GM19240 (cell line): Measurements from ENCODE around the gene MAPK14.
A peak's percentile ranks its signal among the peaks of the same experiment; 100 is the strongest.
"Not testable (repeated sequence)": the region's sequence is repeated elsewhere in the genome, so short reads cannot be mapped to it uniquely, and the experiment has no call there.

ENCODE experiments used
- DNase-seq: peaks from one replicate; pipeline ENCODE4 v3.0.0; 2011; ENCODE audit warnings: low spot score; ENCODE audit not compliant: insufficient read length

Gene MAPK14

GRCh38 chr6:36068586-36068985 lies 41.0 kb downstream of the MAPK14 start:
- no peak for DNase-seq

DNA sequence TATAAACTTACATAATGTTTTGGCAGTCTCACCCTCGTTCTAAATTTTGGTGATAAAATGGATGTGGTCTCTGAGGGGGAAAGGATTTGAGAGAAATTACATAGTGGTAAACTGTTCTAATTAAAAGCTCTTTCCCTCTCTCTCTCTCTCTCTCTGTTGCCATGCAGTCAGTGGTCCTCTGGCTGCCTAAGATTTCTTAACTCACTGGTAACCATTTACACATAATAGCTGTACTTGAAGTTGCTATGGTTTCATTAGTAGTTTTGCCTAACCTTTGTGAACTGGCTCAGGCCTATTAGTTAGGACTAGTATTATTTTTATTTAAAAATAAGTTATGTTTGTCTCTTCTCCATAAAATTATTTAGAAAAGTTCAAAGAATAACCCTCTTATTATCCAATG lies 42.0 kb downstream of the MAPK14 start:
- DNase-seq, result no peak

DNA sequence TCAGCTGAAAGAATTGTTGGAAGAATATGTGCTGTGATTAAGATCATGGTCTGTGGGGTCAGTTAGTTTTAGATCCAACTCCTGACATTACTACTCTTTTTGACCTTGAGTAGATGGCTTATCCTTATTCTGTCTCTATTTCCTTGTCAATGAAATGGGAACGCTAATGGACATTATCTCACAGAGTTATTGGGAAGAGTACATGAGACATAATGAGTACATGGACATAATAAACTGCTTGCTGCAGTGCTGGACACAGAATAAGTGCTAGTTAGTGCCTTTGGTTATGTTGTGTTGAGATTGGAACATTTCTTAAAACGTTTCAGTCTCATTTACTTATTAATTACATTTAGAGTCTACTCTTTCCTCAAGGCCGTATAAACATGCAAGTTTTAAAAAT lies 42.6 kb downstream of the MAPK14 start:
- no peak for DNase-seq

DNA sequence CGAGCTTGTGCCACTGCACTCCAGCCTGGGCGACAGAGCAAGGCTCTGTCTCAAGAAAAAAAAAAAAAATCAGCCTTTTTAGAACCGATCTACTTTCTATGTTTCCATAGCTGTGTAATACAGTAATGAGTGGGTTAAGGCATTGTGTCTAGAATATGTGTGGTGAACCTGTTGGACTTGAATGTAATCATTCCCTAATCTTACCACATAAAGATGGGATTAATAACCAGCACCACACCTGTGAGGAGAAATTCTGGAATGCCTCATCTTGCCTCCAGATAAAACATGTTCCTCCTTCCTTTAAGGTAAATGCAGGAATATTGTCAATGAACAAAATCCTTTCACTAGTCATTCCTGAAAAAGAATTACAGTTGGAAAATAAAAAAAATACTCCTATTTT lies 43.7 kb downstream of the MAPK14 start:
- DNase-seq, result no peak

GRCh38 chr6:36071714-36072113 lies 44.1 kb downstream of the MAPK14 start:
- DNase-seq, result no peak

- no peak for DNase-seq
Measured at GRCh38 chr6:36072681-36073080, 45.1 kb downstream of the MAPK14 start.

DNA sequence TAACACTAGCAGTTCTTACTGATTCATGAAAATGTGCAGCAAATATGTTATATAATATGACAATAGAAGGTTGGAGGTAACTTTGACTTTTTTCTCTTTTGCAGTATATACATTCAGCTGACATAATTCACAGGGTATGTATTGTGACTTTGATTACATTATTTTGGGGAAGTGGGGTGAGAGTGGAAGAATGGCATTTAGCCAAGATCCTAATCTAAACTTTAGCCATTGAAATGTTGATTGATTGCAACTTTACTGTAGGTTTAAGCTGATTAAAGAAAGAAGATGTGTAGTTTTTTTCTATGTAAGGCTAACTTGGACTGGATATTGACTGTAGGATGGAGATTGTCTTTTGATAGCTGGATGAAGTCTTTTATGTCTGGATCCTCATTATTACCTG lies 46.0 kb downstream of the MAPK14 start:
- no peak for DNase-seq

DNA sequence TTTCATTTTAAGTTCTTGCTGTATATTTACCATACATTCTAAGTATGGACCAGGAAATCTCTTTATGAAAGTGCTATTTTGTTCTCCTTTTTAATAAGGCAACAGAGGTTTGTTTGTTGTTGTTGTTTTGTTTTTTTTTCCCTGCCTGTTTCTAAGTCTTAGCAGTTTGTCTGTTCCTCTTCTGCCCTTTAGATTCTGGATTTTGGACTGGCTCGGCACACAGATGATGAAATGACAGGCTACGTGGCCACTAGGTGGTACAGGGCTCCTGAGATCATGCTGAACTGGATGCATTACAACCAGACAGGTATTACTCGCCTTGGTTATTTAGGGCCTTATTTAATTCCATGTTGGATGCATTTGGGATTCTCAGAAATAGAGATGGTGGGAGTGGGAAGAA lies 48.0 kb downstream of the MAPK14 start:
- DNase-seq, result no peak

- DNase-seq, result no peak
Measured at GRCh38 chr6:36076178-36077063, 48.8 kb downstream of the MAPK14 start.

- DNase-seq, result no peak
Measured at GRCh38 chr6:36078159-36078558, 50.6 kb downstream of the MAPK14 start.

- no peak for DNase-seq
Measured at GRCh38 chr6:36079601-36080000, 52.0 kb downstream of the MAPK14 start.

- DNase-seq, result no peak
Measured at GRCh38 chr6:36082318-36082717, 54.7 kb downstream of the MAPK14 start.

DNA sequence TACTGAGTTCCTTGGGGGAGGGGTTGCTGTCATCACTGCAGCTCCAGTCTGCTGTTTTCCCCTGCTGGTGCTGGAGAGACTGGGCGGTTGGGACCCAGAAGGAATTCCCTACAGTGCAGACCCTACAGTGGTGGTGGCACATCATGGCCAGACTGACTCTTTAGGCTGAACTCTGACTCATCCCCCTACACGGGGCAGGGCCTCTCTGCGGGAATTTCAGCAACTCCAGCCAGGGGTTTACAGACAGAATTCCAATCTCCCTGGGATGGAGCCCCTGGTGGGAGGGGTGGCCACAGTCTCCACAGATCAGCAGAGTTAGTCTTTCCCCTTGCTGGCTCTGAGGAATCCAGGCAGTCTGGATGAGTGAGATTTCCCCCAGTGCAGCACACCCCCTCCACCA lies 55.8 kb downstream of the MAPK14 start:
- no peak for DNase-seq

DNA sequence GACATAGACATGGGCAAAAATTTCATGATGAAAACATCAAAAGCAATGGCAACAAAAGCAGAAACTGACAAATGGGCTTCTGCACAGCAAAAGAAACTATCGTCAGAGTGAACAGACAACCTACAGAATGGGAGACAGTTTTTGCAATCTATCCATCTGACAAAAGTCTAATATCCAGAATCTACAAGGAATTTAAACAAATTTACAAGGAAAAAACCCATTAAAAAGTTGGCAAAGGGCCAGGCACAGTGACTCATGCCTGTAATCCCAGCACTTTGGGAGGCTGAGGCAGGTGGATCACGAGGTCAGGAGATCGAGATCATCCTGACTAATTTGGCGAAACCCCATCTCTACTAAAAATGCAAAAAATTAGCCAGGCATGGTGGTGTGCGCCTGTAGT lies 60.6 kb downstream of the MAPK14 start:
- not testable (repeated sequence) for DNase-seq

DNA sequence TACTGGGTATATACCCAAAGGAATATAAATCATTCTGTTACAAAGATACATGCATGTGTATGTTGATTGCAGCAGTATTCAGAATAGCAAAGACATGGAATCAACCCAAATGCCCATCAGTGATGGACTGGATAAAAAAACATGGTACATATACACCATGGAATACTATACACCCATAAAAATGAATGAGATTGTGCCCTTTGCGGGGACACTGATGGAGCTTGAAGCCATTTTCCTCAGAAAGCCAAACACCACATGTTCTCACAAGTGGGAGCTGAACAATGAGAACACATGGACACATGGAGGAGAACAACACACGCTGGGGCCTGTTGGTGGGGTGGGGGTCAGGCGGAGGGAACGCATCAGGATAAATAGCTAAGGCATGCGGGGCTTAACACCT lies 61.4 kb downstream of the MAPK14 start:
- no peak for DNase-seq

- DNase-seq, result no peak
Measured at GRCh38 chr6:36094238-36094637, 66.6 kb downstream of the MAPK14 start.

DNA sequence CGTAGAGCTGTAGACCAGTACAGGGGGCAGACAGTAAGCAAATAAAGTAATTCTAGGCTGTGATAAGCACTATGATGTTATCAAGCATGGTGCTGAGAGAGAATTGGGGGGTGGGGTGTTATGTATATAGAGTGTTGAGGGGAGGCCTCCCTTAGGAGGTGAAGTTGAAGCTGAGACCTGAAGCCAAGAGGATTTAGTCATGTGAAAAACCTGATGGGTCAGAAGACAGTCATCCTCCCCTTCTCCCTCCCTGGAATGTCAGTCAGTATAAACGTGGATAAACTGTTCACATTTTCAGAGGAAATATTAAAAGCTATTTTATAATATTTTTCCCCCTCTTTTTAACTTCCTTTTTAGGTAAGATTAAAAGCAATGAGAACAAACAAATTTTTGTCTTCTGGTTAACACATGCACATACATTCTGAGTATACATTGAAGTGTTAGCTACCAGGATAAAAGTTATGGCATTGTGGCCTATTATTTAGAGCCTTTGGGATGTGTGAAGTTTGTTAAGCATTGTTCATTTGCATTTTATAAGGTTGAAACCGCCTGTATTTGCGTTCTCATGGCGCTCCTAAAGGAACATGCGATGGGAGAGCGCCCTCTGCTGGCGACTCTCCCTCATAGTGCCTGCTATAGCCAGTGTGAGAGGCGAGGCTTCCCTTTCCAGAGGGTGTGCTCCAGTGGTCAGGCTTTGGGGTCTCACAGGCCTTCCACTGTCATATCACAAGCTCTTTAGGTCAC lies 67.3 kb downstream of the MAPK14 start:
- peak; percentile 34 for DNase-seq

- no peak for DNase-seq
Measured at GRCh38 chr6:36095497-36096391, 68.1 kb downstream of the MAPK14 start.

DNA sequence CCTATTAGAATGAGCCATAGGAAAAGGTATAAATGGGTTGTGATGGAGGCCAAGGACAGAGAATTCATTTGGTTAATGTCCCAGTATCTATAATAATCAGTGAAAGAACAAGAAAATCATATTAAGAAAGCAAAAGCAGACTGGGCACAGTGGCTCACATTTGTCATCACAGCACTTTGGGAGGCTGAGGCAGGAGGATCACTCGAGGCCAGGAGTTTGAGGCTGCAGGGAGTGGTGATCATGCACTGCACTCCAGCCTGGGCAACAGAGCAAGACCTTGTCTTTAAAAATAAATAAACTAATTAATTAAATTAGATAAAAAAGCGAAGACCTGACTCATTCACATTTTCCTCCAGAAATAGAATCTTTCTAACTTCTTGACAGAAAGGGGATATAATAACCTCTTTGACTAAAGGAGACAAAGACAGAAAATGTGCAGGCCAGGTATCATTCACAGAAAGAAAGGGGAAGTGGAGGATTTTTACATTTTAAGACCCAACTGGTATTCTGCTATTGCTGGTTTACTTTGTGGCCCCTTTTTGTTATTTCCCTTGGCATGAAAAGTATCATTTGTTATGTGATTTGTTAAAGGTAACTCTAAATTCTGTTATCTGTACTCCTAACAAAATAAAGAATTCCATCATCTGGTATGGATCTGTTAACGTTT lies 70.8 kb downstream of the MAPK14 start:
- DNase-seq, result no peak

GRCh38 chr6:36098920-36099647 lies 71.5 kb downstream of the MAPK14 start:
- no peak for DNase-seq
